Right renal cortex interstitium (tissue), 3 donors: ENCODE measurements around the gene SSX1. TPM values are rescaled to one million over a fixed set of nuclear protein-coding genes. Genes with fewer than 3 reads are reported as not detected.
"Not testable (repeated sequence)": the region's sequence is repeated elsewhere in the genome, so short reads cannot be mapped to it uniquely, and the experiment has no call there.

Experiments
- DNase-seq, 3 donors: peaks; one replicate each; pipeline ENCODE4 v3.0.0-alpha.2; 2013; ENCODE audit warnings: low read depth in 3 of 3, low spot score in 2 of 3
- polyA plus RNA-seq, 3 donors: library from polyadenylated mRNA; unstranded; fragments of 120-200 nt; gene quantifications; one replicate each; pipeline ENCODE4 v1.2.1, GENCODE V29; 2013; ENCODE audit not compliant: insufficient read length in 3 of 3

SSX1 gene
- not detected for polyA plus RNA-seq

GRCh38 chrX:48255062-48255796 is at the start of gene SSX1:
SSX1 (plus strand) TSS chrX:48255392; CDS start chrX:48257242, 1,850 bp downstream.
- DNase-seq: not testable (repeated sequence)

- not testable (repeated sequence) for DNase-seq
Measured at GRCh38 chrX:48214341-48214740, 40.9 kb upstream of the SSX1 start.

- not testable (repeated sequence) for DNase-seq
Measured at GRCh38 chrX:48224196-48224595, 31.0 kb upstream of the SSX1 start.

- DNase-seq: not testable (repeated sequence)
Measured at GRCh38 chrX:48252945-48253344, 2.2 kb upstream of the SSX1 start.

- not testable (repeated sequence) for DNase-seq
Measured at GRCh38 chrX:48274365-48274764, 19.2 kb downstream of the SSX1 start.

- no peak for DNase-seq
Measured at GRCh38 chrX:48278958-48279357, 23.8 kb downstream of the SSX1 start.

GRCh38 chrX:48280729-48281128 is 25.5 kb downstream of the SSX1 start:
- DNase-seq: not testable (repeated sequence)

GRCh38 chrX:48306175-48306574 is 51.0 kb downstream of the SSX1 start:
- no peak for DNase-seq

- not testable (repeated sequence) for DNase-seq
Measured at GRCh38 chrX:48313996-48314395, 58.8 kb downstream of the SSX1 start.

Other genes starting within 250 kb of the SSX1 start
- under 1 TPM in 1 of 3 donors, not detected in 2; 0.27 TPM for gene SPACA5, start 248.4 kb upstream of the SSX1 start, polyA plus RNA-seq
- gene ZNF630, start 183.8 kb upstream of the SSX1 start, polyA plus RNA-seq: 1 to 10 TPM; 3.3 to 3.7 (median 3.6) TPM
- not detected for gene SPACA5B, start 124.8 kb upstream of the SSX1 start, polyA plus RNA-seq
- gene SSX5, start 58.6 kb upstream of the SSX1 start, polyA plus RNA-seq: not detected
- not detected for gene SSX3, start 101.3 kb downstream of the SSX1 start, polyA plus RNA-seq
- not detected for gene SSX4, start 128.1 kb downstream of the SSX1 start, polyA plus RNA-seq
- not detected for gene SSX4B, start 156.6 kb downstream of the SSX1 start, polyA plus RNA-seq
- 1 to 10 TPM; 3.2 to 6.0 (median 4.1) TPM for gene SLC38A5, start 214.9 kb downstream of the SSX1 start, polyA plus RNA-seq
- gene FTSJ1, start 220.8 kb downstream of the SSX1 start, polyA plus RNA-seq: 10 to 100 TPM; 32.2 to 35.6 (median 34.8) TPM